Measurements from ENCODE around the gene ZNF138. TPM values are rescaled to one million over a fixed set of nuclear protein-coding genes. Genes with fewer than 3 reads are reported as not detected.

ZNF138 gene
- total and polyA plus RNA-seq, 2 of the 8 experiments (the other 6 are each of a cell fraction or from before 2014, with no cell fraction given) = 7.5 to 22.6 TPM

- no peak overlapping the region for H2BK15ac ChIP-seq (ENCODE audit: low read length)
- H2AFZ ChIP-seq (ENCODE audit: low read length) = no peak overlapping the region
- H3K14ac ChIP-seq (ENCODE audit: insufficient read length) = no peak overlapping the region
- H3K23me2 ChIP-seq (ENCODE audit: low read depth, low read length) = 0 out of 2 replicates have a peak, but pooled peaks cover 1% of the 10 kb centered on the region
- DNase-seq (ENCODE audit: low read depth in 1 of 2, low spot score in 2 of 2) (no peak), FAIRE-seq (no peak)
- no peak overlapping the region for H3K9ac ChIP-seq (replicated peaks in 1 of 4; ENCODE audit: extremely low read depth in 1 of 4, low read depth in 3 of 4, low read length in 3 of 4)
- H3K18ac ChIP-seq (ENCODE audit: extremely low read depth, low read length) = no peak overlapping the region
- H3K79me1 ChIP-seq (ENCODE audit: low read depth, low read length) = no peaks in the 10 kb centered on the region; the same call in 1 of the 2 replicates
- POLR2A ChIA-PET (ENCODE audit: partially characterized antibody) = no interaction called here
- H2BK20ac ChIP-seq (ENCODE audit: low read length) = no peak overlapping the region
- H3K9me3 ChIP-seq (ENCODE audit: insufficient read depth in 2 of 2, low read depth in 1 of 2, low read length in 1 of 2) = peaks cover 15 to 54% of the 10 kb centered on the region in 2 experiments; a peak in 3 of 4 replicates
- WGBS, 2 experiments (ENCODE audit: extremely low coverage in 1 of 2, insufficient coverage in 1 of 2, insufficient read length in 1 of 2, insufficient replicate concordance in 2 of 2, low coverage in 1 of 2, low lambda C conversion rate in 2 of 2, missing lambda C conversion rate in 1 of 2) = 85% methylated on average over 11 of the region's 11 CpGs; no CpG with 5 or more reads in 1 of the 2 experiments
- no peak overlapping the region for H2BK12ac ChIP-seq (ENCODE audit: low read depth, low read length)
- CTCF ChIA-PET (ENCODE audit: partially characterized antibody) = interaction anchor here (2.2 kb wide), 1 partner anchor 19 kb away, joined by 6 read pairs; no protein-coding TSS in a partner anchor
- H2AK5ac ChIP-seq (ENCODE audit: low read depth, low read length) = no peak overlapping the region
- H3K4me1 ChIP-seq (replicated peaks in 1 of 4; ENCODE audit: control insufficient read depth in 3 of 4, insufficient read depth in 4 of 4, low read length in 3 of 4) = no peaks in the 10 kb centered on the region
- H2BK120ac ChIP-seq (replicated peaks; ENCODE audit: low read depth, low read length) = no peak overlapping the region
- H3K79me2 ChIP-seq (ENCODE audit: control insufficient read depth in 1 of 2, insufficient read depth in 2 of 2, low read length in 2 of 2) = no peaks in the 10 kb centered on the region
- H3K4me3 ChIP-seq (ENCODE audit: extremely low read depth in 1 of 4, insufficient read depth in 2 of 4, low read depth in 3 of 4, low read length in 4 of 4) = no peak overlapping the region
- H3K4ac ChIP-seq (replicated peaks; ENCODE audit: insufficient read length, low read depth, low read length) = no peak overlapping the region
- no peaks in the 10 kb centered on the region for H4K20me1 ChIP-seq (replicated peaks in 1 of 2; ENCODE audit: control insufficient read depth in 1 of 2, insufficient read depth in 2 of 2, low read length in 2 of 2)
- TF ChIP-seq USF2 (IDR thresholded peaks at IDR 0.05; ENCODE audit: low read length) = no peak
- no peaks in the 10 kb centered on the region for H3K36me3 ChIP-seq (ENCODE audit: control insufficient read depth in 2 of 4, insufficient read depth in 4 of 4, low read length in 3 of 4)
- H2BK5ac ChIP-seq (ENCODE audit: low read depth, low read length) = no peak overlapping the region
- H3K4me2 ChIP-seq (ENCODE audit: insufficient read depth in 1 of 2, low read depth in 2 of 2, low read length in 2 of 2) = no peak overlapping the region
- no peak overlapping the region for H3K23ac ChIP-seq (ENCODE audit: insufficient read length)
- H3K27ac ChIP-seq (ENCODE audit: low read depth, low read length) = no peak overlapping the region
- no peaks in the 10 kb centered on the region; a peak in 1 of 7 replicates for H3K27me3 ChIP-seq (replicated peaks in 1 of 4; ENCODE audit: control insufficient read depth in 3 of 4, extremely low read depth in 1 of 4, insufficient read depth in 3 of 4, low read length in 3 of 4)
- no peak overlapping the region for H4K91ac ChIP-seq (replicated peaks; ENCODE audit: insufficient read length, low read length)
- no peak overlapping the region for H3K56ac ChIP-seq (replicated peaks; ENCODE audit: insufficient read length, low read depth, low read length)
- H4K8ac ChIP-seq (ENCODE audit: extremely low read depth, insufficient read depth, low read length) = no peak overlapping the region
- no peak overlapping the region for H4K5ac ChIP-seq (ENCODE audit: insufficient read length, low read depth, low read length)
Observed at GRCh38 chr7:64868499-64868898, 74.3 kb downstream of the ZNF138 start.
